HG03378 (cell line): Measurements from ENCODE around the gene THSD4.

Experiments
- ATAC-seq: cut with Tn5 transposase; IDR thresholded peaks from one replicate; pipeline ENCODE4 v1.9.1; 2021; ENCODE audit warnings: mild to moderate bottlenecking, moderate library complexity; ENCODE audit not compliant: unreplicated experiment

The THSD4 gene

DNA sequence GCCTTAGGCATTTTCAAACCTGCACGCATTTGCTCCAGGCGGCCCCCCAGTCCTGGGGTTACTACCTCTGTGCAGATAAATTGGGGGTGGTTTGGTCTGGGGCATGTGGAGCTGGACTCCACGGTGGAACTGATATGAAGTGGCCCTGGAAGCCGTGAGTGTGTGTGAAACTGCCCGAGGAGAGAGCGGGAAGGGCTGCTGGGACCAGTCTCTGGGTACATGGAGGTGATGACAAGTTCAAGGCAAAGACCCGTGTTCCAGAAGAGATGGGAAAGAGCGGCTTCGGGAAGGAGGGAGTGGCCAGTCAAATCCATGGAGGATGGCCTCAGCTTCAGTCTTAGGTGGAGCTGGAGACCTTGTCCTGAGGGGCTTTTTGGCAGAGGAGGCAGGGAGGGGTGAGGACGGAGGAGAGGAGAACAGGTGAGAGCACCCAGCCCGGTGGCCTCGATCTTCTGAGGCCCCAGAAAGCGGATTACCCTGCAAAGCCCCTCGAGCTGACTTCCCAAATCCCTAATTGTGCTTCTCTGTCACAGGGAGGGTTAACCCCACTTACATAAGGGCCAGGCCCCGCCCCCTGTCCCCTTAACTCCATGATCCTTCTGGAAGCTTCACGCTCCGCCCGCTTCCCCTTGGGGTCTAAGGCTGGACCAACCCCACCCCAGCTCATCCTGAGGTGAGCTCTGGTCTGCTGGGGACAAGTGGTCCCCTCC, 693.2 kb downstream of the THSD4 start:
- no peak for ATAC-seq

DNA sequence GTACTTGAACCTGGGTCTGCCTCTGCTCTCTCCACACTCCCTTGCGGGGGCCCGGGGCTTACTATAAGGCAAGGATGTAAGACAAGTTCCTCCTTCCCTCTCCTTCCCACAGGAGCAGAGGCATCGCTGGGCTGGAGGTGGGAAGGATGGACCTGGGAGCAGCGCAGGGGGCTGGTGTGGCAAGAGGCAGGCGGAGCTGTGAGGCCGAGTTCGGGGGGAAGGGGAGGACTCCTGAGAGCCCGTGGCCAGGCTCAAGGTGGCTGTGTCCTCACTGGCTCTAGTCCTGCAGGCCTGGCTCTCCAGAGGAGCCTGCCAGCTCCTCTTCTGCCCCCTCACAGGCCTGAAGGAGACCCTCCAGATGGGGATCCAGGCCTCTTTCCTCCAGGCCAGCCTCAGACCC, 694.1 kb downstream of the THSD4 start:
- ATAC-seq = no peak

GRCh38 chr15:71810256-71811035, 695.2 kb downstream of the THSD4 start, which contains the start of gene NR2E3:
NR2E3 (plus strand) TSS chr15:71810554; CDS start chr15:71810744, 190 bp downstream.
- no peak for ATAC-seq

DNA sequence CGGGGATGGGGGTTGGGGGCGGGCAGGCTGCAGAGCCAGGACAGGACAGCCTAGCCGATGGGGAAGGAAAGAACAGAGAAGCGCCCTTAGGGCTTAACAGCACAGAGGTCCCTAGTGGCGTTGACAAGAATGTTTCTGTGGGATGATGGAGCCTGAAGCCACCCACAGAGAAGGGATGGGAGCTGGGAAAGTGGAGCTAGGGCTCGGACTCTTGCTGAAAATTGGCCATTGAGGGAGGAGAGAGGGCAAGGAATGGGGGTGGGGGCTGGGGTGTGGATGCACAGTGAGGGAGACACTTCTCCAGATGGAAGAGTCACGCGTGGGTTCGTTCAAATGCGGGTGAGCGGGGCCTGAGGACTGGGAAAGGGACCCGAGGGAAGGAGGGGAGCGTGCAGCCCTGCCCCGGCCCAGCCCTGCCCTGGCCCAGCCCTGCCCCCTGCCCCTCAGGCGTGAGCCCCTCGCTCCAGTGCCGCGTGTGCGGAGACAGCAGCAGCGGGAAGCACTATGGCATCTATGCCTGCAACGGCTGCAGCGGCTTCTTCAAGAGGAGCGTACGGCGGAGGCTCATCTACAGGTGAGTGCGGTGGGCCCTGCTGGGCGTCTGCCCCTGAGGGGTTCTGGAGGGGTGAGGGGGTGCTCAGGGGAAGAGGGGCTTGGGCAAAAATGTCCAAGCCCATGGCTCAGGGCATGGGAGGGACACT, 695.9 kb downstream of the THSD4 start:
- ATAC-seq = no peak

- no peak for ATAC-seq
Measured at GRCh38 chr15:71811752-71812735, 696.8 kb downstream of the THSD4 start.

DNA sequence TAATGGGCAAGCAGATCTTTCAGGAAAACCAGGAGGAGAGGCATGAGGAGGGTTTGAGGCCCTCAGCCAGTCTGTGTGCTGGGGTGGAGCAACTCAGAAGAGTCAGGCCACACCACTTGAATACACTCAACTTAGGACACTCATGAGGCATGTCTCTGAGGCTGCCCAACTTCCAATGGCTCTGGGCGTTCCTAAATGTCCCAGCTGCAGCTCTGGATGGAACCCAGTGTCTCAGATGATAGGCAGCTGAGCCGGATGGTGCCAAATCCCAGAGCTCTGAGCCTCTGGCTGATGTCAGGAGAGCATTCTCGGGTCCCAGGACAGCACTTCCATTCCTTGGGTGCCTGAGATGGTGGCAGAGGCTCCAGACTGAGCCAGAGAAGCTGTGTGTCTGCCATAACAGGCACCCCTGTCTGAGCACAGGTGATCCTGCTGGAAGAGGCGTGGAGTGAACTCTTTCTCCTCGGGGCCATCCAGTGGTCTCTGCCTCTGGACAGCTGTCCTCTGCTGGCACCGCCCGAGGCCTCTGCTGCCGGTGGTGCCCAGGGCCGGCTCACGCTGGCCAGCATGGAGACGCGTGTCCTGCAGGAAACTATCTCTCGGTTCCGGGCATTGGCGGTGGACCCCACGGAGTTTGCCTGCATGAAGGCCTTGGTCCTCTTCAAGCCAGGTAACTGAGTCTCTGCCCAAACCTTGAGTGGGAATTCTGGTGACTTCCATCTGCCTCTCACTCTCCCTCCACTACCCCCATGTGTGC, 697.9 kb downstream of the THSD4 start:
- no peak for ATAC-seq

- no peak for ATAC-seq
Measured at GRCh38 chr15:71813723-71814470, 698.6 kb downstream of the THSD4 start.

DNA sequence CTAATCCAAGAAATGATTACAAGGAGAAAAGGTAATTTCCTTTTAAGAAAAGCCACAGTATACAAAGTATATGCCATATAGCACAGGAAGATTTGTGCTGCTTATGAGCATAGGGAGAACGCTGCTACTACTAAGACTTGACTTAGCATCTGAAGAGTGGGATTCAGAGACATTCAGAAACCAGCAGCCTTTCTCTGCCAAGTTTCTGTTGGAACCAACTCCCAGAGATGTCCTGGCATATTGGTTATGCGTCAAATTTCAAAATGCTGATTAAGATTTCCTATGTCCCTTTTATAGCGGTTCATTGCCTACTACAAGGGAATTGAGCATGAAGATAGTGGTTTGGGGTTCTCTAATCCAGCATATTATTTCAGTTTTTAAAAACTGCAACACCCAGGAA, 700.0 kb downstream of the THSD4 start:
- no peak for ATAC-seq

GRCh38 chr15:71817351-71817750, 702.1 kb downstream of the THSD4 start:
- no peak for ATAC-seq

DNA sequence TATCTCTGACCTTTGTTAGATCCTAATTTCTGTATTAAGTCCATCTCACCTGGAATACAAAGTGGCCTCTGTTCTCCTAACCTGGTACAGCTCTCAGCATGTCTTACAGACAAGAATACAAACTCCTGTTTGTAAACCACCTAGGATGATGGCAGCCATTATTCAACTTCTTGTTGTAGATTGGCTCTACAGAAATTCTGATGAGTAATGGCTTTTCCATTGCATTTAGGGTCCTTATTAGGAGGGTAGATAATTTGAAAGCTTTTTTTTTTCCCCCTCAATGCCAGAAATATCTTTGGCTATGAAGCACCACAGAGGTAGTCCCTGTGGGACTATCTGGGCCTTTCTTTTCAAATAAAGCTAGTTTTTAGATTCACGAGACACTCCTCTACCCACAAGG, 704.9 kb downstream of the THSD4 start:
- ATAC-seq = no peak

- ATAC-seq = no peak
Measured at GRCh38 chr15:71821547-71822129, 706.4 kb downstream of the THSD4 start.

DNA sequence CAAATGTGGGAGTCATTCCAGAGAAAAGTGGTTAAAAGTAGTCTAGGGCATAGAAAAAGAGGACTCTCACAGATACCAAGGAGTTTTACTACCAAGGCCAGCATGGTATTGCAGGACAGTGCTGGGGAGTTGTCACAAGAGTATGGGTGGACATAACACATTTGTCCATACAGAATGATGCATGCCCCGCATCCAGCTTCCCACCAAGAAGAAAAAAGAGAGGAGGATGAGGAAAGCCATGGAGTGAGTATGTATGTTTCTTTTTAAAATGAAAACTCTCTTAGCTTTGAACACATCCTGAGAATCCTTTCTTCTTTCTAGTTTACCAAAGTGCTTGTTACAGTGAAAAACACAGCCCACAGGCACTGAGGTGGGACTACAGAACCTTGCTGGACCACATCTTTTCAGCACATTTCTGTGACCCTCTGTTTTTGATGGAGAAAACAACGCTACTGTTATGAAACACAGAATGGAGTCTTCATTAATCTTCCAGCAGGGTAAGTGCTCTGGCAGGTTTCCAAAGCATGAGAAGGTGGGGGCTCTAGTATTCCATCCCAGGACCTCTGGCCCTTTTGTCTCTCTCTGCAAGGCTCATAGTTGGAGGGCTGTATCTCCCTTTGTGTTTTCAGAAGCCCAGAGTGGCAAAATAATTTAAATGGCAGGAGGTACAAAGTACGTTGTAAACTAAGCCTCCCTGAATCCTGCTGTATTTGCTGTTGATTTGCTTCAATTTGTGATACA, 707.8 kb downstream of the THSD4 start:
- ATAC-seq = no peak

DNA sequence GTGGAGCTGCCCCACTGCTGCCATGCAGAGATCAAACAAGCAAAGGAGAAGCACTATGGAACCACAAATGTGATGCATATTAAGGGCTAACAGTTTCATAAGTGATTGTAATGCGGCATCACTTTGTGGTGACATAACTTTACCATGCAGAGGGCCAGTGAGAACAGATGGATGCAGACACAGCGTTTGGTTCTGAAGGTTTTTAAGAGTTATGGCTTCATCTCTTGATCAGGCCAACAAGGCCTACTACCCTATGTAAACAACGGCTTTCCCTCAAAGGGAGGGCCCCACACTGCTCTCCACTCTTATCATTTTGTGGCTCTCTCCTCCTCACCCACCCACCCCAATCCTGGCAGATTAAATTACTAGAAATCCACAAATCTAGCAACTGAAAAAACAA, 708.5 kb downstream of the THSD4 start:
- no peak for ATAC-seq

DNA sequence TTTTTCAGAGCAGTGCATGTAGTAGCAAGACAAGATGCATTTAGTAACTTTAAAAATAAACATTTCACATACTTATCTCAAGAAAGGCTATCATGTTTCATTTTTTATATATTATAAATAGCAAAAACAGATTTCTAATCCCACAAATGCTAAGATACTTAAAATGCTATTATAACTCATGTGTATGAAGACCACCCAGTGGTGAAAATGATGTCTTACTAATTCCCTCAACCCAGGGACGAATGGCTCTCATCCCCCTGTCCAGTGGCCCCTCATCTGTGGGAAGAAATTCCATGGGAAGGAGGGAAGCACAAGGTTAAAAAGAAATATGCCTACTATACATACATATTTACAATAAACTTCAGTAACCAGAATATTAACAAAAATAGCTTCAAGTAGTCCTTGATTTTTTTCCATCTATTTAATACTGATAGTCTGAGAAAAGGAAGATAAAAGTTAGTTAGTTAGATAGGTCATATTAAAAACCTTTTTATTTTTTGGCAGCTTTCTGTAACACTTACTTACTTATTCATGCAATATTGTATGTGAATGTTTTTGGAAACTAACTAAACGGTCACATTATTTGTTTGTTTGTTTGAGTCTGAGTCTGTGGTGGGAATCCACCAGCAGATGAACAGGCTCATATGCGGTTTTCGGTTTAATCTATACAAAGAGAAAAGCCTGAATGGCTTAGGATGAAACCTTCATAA, 709.9 kb downstream of the THSD4 start:
- no peak for ATAC-seq

- ATAC-seq = no peak
Measured at GRCh38 chr15:71826196-71826595, 710.9 kb downstream of the THSD4 start.

DNA sequence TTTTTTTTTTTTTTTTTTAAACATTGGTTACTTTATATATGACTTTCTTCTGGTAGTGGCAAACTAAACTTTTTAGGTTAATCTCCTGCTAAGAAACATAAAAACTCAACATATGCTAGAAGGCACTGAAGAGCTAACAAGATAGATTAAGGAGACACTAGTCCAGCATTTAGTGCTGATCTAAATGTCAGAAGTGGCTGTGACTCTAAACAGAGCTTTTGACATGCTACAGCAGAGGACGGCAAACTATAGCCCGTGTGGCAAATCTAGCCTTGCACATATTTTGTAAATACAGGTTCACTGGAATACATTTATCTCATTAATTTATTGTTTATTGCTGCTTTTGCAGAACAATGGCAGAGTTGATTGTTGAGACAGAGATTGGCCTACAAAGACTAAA, 715.7 kb downstream of the THSD4 start:
- no peak for ATAC-seq
